HG03439 (cell line): ENCODE data around the gene AKT3.

ENCODE experiments used
- ATAC-seq: cut with Tn5 transposase; IDR thresholded peaks from one replicate; pipeline ENCODE4 v1.9.1; 2021; ENCODE audit warnings: mild to moderate bottlenecking, moderate library complexity; ENCODE audit not compliant: unreplicated experiment

The AKT3 gene

GRCh38 chr1:243440406-243440805 is 409.6 kb downstream of the AKT3 start:
- no peak for ATAC-seq

- ATAC-seq, result no peak
These were observed 411.2 kb downstream of the AKT3 start for GRCh38 chr1:243438815-243439214.
